Fibroblast of mammary gland (primary cell): ENCODE results near the gene CCDC178.
"Not testable (repeated sequence)": the region's sequence is repeated elsewhere in the genome, so short reads cannot be mapped to it uniquely, and the experiment has no call there.

Source experiments
- DNase-seq: peaks from one replicate; pipeline ENCODE4 v3.0.0-alpha.2; 2010; ENCODE audit warnings: low read depth
- H3K4me3 ChIP-seq: 2 replicates; pipeline ENCODE4 v1.5.1; 2011; ENCODE audit warnings: low read depth, mild to moderate bottlenecking, low read length, moderate library complexity; ENCODE audit not compliant: control insufficient read depth
- CTCF ChIP-seq: conservative IDR thresholded peaks from 2 replicates; pipeline ENCODE4 v1.5.1; 2011; ENCODE audit warnings: low read depth, low read length, inconsistent platforms; ENCODE audit not compliant: control insufficient read depth, insufficient read depth

The CCDC178 gene

GRCh38 chr18:33355756-33356155 is 84.8 kb downstream of the CCDC178 start:
- TF ChIP-seq CTCF: no peak
- no peak for DNase-seq

GRCh38 chr18:33355263-33355662 is 85.3 kb downstream of the CCDC178 start:
- H3K4me3 ChIP-seq: no peak overlapping the region
- no peak for DNase-seq
- TF ChIP-seq CTCF: no peak

More at GRCh38 chr18:33355756-33356155, 84.8 kb downstream of the CCDC178 start:
- no peak overlapping the region for H3K4me3 ChIP-seq

- TF ChIP-seq CTCF: no peak
- no peak overlapping the region for H3K4me3 ChIP-seq
- peak; percentile 2 for DNase-seq
These were observed 90.3 kb downstream of the CCDC178 start for GRCh38 chr18:33350256-33350655.

GRCh38 chr18:33339733-33340132 is 100.8 kb downstream of the CCDC178 start:
- not testable (repeated sequence) for H3K4me3 ChIP-seq, DNase-seq

GRCh38 chr18:33334781-33335180 is 105.7 kb downstream of the CCDC178 start:
- DNase-seq: no peak
- no peak for TF ChIP-seq CTCF
- H3K4me3 ChIP-seq: no peak overlapping the region

GRCh38 chr18:33330711-33331110 is 109.8 kb downstream of the CCDC178 start:
- H3K4me3 ChIP-seq: no peak overlapping the region

GRCh38 chr18:33326975-33327374 is 113.5 kb downstream of the CCDC178 start:
- no peak for DNase-seq

More at GRCh38 chr18:33330711-33331110, 109.8 kb downstream of the CCDC178 start:
- no peak for DNase-seq
- TF ChIP-seq CTCF: no peak

More at GRCh38 chr18:33326975-33327374, 113.5 kb downstream of the CCDC178 start:
- no peak for TF ChIP-seq CTCF
- H3K4me3 ChIP-seq: no peak overlapping the region
